Measurements from ENCODE around the gene PLB1. TPM values are rescaled to one million over a fixed set of nuclear protein-coding genes. Genes with fewer than 3 reads are reported as not detected.

The PLB1 gene
- total RNA-seq, 4 donors from 2014 or later: 3.0 to 14.5 (median 10.5) TPM

- no peaks in the 10 kb centered on the region for H3K4me1 ChIP-seq
- TF ChIP-seq POLR2AphosphoS5 (IDR thresholded peaks at IDR 0.05): no peak
- no peak for TF ChIP-seq CTCF (IDR thresholded peaks at IDR 0.05)
- TF ChIP-seq EP300 (IDR thresholded peaks at IDR 0.05): no peak
- TF ChIP-seq POLR2A (IDR thresholded peaks at IDR 0.05): no peak
- no peaks in the 10 kb centered on the region for H3K36me3 ChIP-seq
- ATAC-seq: no peak
- 97% methylated on average over 4 of the region's 10 CpGs; no CpG with 5 or more reads in 1 of the 2 donors for WGBS, 2 donors (ENCODE audit: low coverage in 1 of 2)
- no peaks in the 10 kb centered on the region for H3K27me3 ChIP-seq
- no peak overlapping the region for H3K4me3 ChIP-seq
- H3K9me3 ChIP-seq: peaks cover 0 to 5% (median 0%) of the 10 kb centered on the region in 3 donors
- H3K27ac ChIP-seq: no peak overlapping the region
Observed at GRCh38 chr2:28457237-28457636, 38.6 kb upstream of the PLB1 start.

- Histone ChIP-seq H3K4me3 (no peak overlapping the region), H3K27me3 (no peaks in the 10 kb centered on the region), H3K36me3 (no peaks in the 10 kb centered on the region), H3K4me1 (no peaks in the 10 kb centered on the region), H3K27ac (no peak overlapping the region), H3K9me3 (peaks cover 0 to 15% (median 0%) of the 10 kb centered on the region in 3 donors)
- TF ChIP-seq POLR2A (IDR thresholded peaks at IDR 0.05) (no peak), CTCF (IDR thresholded peaks at IDR 0.05) (no peak), EP300 (IDR thresholded peaks at IDR 0.05) (no peak), POLR2AphosphoS5 (IDR thresholded peaks at IDR 0.05) (no peak)
- 69 to 79% methylated on average over 2 of the region's 2 CpGs for WGBS, 2 donors (ENCODE audit: low coverage in 1 of 2)
- no peak for ATAC-seq
Observed at GRCh38 chr2:28461056-28461455, 34.8 kb upstream of the PLB1 start.

DNA sequence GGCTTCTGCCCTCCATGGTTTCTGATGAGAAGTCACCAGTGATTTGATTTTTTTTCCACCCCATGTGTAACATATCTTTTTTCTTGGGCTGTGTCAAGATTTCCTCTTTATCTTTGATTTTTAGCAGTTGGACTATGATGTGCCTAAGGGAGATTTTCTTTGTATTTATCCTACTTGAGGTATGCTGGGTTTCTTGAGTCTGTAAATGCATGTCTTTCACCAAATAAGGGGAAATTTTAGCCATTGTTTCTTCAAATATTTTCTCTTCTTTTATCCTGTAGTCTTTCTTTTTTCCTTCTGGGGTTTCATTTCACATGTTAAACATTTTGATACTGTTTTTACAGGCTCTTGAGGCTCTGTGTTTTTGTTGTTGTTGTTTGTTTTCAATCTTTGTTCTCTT lies 33.7 kb upstream of the PLB1 start:
- no peak for ATAC-seq
- H3K27ac ChIP-seq: no peak overlapping the region
- no peaks in the 10 kb centered on the region for H3K4me1 ChIP-seq
- TF ChIP-seq CTCF (IDR thresholded peaks at IDR 0.05): no peak
- no peak for TF ChIP-seq EP300 (IDR thresholded peaks at IDR 0.05)
- TF ChIP-seq POLR2AphosphoS5 (IDR thresholded peaks at IDR 0.05): no peak
- no peak for TF ChIP-seq POLR2A (IDR thresholded peaks at IDR 0.05)
- no peaks in the 10 kb centered on the region for H3K36me3 ChIP-seq
- H3K9me3 ChIP-seq: peaks cover 0 to 15% (median 0%) of the 10 kb centered on the region in 3 donors
- no peaks in the 10 kb centered on the region for H3K27me3 ChIP-seq
- no peak overlapping the region for H3K4me3 ChIP-seq

DNA sequence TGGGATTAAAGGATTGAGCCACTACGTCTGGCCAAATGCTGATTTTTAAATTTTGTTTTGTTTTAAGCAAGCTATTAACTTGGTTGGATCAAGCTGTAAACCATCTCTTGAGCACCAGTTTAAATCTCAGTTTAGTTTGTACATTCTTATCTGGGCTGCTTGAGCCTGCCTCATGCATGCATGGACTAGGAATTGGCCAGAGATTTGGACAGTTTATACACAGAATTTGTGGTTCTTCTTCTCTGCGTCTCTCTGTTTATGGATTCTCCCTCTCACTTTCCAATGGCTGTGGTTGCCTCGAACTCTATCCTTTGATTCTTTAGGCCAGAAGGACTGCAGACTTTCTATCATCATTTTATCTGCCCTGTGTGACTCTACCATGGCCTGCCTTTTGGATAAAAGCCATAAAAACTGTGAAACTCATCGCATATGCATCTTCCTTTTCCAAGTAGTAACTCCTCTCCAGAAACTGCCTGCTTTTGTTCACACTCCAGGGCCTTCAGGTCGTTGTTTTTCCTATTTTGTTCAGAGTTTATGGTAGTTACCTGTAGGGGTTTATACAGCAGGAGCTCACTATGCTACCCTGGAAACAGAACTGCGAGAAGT lies 32.5 kb upstream of the PLB1 start:
- H3K4me3 ChIP-seq: no peak overlapping the region
- H3K27me3 ChIP-seq: no peaks in the 10 kb centered on the region
- 53 to 84% methylated on average over 5 of the region's 6 CpGs for WGBS, 2 donors (ENCODE audit: low coverage in 1 of 2)
- no peak overlapping the region for H3K27ac ChIP-seq
- ATAC-seq: no peak
- no peaks in the 10 kb centered on the region for H3K4me1 ChIP-seq
- no peaks in the 10 kb centered on the region for H3K36me3 ChIP-seq
- TF ChIP-seq CTCF (IDR thresholded peaks at IDR 0.05) (no peak), POLR2A (IDR thresholded peaks at IDR 0.05) (no peak), POLR2AphosphoS5 (IDR thresholded peaks at IDR 0.05) (no peak)
- peaks cover 0 to 15% (median 0%) of the 10 kb centered on the region in 3 donors for H3K9me3 ChIP-seq

DNA sequence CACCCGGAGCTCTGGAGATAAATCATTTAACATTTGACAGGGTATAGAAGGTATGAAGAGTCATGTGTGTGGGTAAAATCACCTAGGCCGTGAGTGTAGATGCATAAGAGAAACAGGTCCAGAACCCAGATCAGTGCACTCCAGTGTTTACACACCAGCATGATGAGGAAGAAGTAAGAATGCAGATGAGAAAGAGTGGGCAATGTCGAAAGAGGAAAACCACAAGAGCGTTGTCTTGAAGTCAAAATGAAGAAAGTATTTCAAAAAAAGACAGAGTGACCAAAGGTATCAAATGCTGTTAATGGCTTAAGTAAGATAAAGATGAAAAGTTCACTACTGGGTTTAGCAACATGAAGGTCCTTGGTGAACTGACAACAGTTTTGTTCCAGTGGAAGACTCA lies 32.0 kb upstream of the PLB1 start:
- peaks cover 0 to 15% (median 0%) of the 10 kb centered on the region in 3 donors for H3K9me3 ChIP-seq
- H3K4me1 ChIP-seq: no peaks in the 10 kb centered on the region
- H3K36me3 ChIP-seq: no peaks in the 10 kb centered on the region
- H3K27me3 ChIP-seq: no peaks in the 10 kb centered on the region
- no peak for ATAC-seq
- H3K27ac ChIP-seq: no peak overlapping the region
- WGBS, 2 donors (ENCODE audit: low coverage in 1 of 2): 75 to 86% methylated on average over 4 of the region's 4 CpGs
- TF ChIP-seq POLR2AphosphoS5 (IDR thresholded peaks at IDR 0.05): no peak
- TF ChIP-seq POLR2A (IDR thresholded peaks at IDR 0.05): no peak
- TF ChIP-seq EP300 (IDR thresholded peaks at IDR 0.05): no peak
- no peak for TF ChIP-seq CTCF (IDR thresholded peaks at IDR 0.05)
- H3K4me3 ChIP-seq: no peak overlapping the region
